ENCODE results near the gene IGFBP6. TPM values are rescaled to one million over a fixed set of nuclear protein-coding genes. Genes with fewer than 3 reads are reported as not detected.

IGFBP6 gene
- polyA plus RNA-seq, 1 donor from 2014 or later, result not detected

DNA sequence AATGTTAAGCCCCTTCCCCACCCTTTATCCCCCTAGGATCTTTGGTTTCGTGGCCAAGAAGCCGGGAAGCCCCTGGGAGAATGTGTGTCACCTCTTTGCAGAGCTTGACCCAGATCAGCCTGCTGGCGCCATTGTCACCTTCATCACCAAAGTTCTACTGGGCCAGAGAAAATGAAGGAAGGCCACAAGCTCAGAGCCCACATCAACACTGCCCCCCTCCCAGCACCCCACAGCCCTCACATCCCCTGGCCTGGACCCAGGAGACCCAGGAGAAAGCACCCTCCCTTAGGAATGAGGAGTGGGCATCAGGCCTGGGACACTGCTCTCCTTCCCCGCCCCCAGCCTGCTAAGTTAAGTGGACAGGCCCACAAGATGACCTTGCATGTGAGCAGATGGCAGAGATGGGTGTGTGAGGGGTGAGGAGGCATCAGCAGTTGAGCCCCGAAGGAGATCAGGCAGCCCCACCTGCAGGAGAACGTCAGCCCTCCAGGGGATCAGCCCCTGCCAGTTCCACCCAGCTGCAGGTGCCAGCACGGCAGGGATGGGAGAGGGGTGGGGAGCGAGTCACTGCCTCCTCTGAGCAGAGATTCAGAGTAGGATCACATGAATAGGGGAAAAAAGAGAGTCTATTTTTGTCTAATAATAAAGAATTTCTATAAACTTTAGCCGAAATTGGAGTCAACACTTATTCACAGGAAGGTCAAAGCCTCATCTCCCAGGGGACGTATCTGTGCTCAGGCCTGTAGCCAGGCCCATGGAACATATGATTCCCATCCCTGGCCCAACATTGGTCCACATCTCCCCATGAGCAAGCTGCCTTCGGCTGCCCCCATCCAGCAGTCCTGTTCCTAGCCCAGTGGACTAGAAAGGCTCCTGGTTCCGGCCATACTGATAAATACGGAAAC lies 33.5 kb upstream of the IGFBP6 start:
- Histone ChIP-seq H4K20me1 (ENCODE audit: insufficient read depth) (no peaks in the 10 kb centered on the region), H3F3A (ENCODE audit: insufficient read depth, low read length, poor library complexity, severe bottlenecking) (no peaks in the 10 kb centered on the region), H3K79me2 (replicated peaks; ENCODE audit: insufficient read depth, low read length) (no peaks in the 10 kb centered on the region), H3K27ac (ENCODE audit: low read length) (no peak overlapping the region), H3K9me3 (ENCODE audit: low read length) (no peaks in the 10 kb centered on the region), H3K36me3 (ENCODE audit: insufficient read depth, low read length) (peaks cover 4% of the 10 kb centered on the region), H2AFZ (ENCODE audit: low read depth, low read length) (no peak overlapping the region), H3K9me2 (ENCODE audit: insufficient read depth, low read length) (no peaks in the 10 kb centered on the region), H3K4me2 (ENCODE audit: low read length) (no peak overlapping the region), H3K9ac (ENCODE audit: low read length) (no peak overlapping the region), H3K4me3 (ENCODE audit: low read length) (no peak overlapping the region), H3K27me3 (ENCODE audit: insufficient read depth, low read depth, low read length) (no peaks in the 10 kb centered on the region)
- TF ChIP-seq EP300 (conservative IDR thresholded peaks at IDR 0.05; ENCODE audit: poor library complexity, severe bottlenecking), result no peak
- TF ChIP-seq SMC3 (conservative IDR thresholded peaks at IDR 0.05; ENCODE audit: poor library complexity), result no peak
- no peak for TF ChIP-seq MXI1 (conservative IDR thresholded peaks at IDR 0.05; ENCODE audit: poor library complexity, severe bottlenecking)
- TF ChIP-seq, protein P1, sequence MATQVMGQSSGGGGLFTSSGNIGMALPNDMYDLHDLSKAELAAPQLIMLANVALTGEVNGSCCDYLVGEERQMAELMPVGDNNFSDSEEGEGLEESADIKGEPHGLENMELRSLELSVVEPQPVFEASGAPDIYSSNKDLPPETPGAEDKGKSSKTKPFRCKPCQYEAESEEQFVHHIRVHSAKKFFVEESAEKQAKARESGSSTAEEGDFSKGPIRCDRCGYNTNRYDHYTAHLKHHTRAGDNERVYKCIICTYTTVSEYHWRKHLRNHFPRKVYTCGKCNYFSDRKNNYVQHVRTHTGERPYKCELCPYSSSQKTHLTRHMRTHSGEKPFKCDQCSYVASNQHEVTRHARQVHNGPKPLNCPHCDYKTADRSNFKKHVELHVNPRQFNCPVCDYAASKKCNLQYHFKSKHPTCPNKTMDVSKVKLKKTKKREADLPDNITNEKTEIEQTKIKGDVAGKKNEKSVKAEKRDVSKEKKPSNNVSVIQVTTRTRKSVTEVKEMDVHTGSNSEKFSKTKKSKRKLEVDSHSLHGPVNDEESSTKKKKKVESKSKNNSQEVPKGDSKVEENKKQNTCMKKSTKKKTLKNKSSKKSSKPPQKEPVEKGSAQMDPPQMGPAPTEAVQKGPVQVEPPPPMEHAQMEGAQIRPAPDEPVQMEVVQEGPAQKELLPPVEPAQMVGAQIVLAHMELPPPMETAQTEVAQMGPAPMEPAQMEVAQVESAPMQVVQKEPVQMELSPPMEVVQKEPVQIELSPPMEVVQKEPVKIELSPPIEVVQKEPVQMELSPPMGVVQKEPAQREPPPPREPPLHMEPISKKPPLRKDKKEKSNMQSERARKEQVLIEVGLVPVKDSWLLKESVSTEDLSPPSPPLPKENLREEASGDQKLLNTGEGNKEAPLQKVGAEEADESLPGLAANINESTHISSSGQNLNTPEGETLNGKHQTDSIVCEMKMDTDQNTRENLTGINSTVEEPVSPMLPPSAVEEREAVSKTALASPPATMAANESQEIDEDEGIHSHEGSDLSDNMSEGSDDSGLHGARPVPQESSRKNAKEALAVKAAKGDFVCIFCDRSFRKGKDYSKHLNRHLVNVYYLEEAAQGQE (IDR thresholded peaks at IDR 0.05; ENCODE audit: borderline replicate concordance), result no peak
- TF ChIP-seq RAD21 (conservative IDR thresholded peaks at IDR 0.05), result no peak
- TF ChIP-seq POLR2AphosphoS5 (IDR thresholded peaks at IDR 0.05), result no peak
- TF ChIP-seq, protein P2, sequence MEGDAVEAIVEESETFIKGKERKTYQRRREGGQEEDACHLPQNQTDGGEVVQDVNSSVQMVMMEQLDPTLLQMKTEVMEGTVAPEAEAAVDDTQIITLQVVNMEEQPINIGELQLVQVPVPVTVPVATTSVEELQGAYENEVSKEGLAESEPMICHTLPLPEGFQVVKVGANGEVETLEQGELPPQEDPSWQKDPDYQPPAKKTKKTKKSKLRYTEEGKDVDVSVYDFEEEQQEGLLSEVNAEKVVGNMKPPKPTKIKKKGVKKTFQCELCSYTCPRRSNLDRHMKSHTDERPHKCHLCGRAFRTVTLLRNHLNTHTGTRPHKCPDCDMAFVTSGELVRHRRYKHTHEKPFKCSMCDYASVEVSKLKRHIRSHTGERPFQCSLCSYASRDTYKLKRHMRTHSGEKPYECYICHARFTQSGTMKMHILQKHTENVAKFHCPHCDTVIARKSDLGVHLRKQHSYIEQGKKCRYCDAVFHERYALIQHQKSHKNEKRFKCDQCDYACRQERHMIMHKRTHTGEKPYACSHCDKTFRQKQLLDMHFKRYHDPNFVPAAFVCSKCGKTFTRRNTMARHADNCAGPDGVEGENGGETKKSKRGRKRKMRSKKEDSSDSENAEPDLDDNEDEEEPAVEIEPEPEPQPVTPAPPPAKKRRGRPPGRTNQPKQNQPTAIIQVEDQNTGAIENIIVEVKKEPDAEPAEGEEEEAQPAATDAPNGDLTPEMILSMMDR (IDR thresholded peaks at IDR 0.05; ENCODE audit: poor library complexity, severe bottlenecking), result no peak
- no peak for TF ChIP-seq TAF1 (IDR thresholded peaks at IDR 0.05; ENCODE audit: low read depth)
- no peak for TF ChIP-seq EZH2 (IDR thresholded peaks at IDR 0.05; ENCODE audit: borderline replicate concordance, insufficient read depth, low read length, poor library complexity, severe bottlenecking)

DNA sequence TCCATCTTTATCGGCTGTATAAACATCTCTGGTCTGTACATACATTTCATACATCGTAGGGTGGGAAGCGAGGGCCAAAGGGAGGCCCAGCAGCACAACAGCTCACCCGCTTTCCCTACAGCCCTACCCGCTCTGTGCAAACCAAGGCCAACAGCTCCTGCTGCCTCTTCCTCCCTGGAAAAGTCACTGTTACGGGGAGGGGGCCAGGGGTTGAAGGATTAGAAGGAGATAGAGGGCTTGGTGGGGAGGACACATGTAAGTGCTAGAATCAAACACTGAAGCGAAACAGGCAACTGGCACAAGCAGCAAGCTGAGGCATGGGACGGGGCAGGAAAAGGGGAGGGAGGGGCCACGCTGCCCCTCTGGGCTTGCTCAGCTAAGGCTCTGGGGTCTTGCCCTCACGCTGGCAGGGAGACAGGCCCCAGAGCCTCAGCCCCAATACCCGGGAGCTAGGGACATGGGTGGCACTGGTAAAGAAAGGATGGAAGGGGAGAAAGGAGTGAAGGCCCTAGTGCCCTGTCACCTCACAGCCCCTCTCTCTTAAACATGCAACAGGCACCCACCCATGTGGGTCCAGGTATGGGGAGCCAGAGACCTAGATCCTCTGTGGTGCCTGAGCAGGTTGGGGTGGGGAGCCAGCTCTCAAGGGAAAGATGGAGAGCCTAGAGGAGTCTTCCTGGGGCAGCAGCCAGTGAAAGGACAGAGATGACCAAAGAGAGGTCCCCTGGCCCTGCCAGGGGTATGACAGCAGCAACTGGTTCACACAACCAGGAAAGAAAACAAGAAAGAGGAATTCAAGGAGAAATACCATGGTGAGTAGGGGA lies 32.6 kb upstream of the IGFBP6 start:
- Histone ChIP-seq H2AFZ (ENCODE audit: low read depth, low read length) (no peak overlapping the region), H3K36me3 (ENCODE audit: insufficient read depth, low read length) (peaks cover 4% of the 10 kb centered on the region), H4K20me1 (ENCODE audit: insufficient read depth) (no peaks in the 10 kb centered on the region), H3K9me3 (ENCODE audit: low read length) (no peaks in the 10 kb centered on the region), H3F3A (ENCODE audit: insufficient read depth, low read length, poor library complexity, severe bottlenecking) (no peaks in the 10 kb centered on the region), H3K4me2 (ENCODE audit: low read length) (no peak overlapping the region), H3K9ac (ENCODE audit: low read length) (no peak overlapping the region), H3K27me3 (ENCODE audit: insufficient read depth, low read depth, low read length) (no peaks in the 10 kb centered on the region), H3K4me3 (ENCODE audit: low read length) (no peak overlapping the region), H3K27ac (ENCODE audit: low read length) (no peak overlapping the region), H3K79me2 (replicated peaks; ENCODE audit: insufficient read depth, low read length) (no peaks in the 10 kb centered on the region), H3K9me2 (ENCODE audit: insufficient read depth, low read length) (no peaks in the 10 kb centered on the region)
- TF ChIP-seq MXI1 (conservative IDR thresholded peaks at IDR 0.05; ENCODE audit: poor library complexity, severe bottlenecking), result no peak
- TF ChIP-seq EP300 (conservative IDR thresholded peaks at IDR 0.05; ENCODE audit: poor library complexity, severe bottlenecking), result no peak
- no peak for TF ChIP-seq SMC3 (conservative IDR thresholded peaks at IDR 0.05; ENCODE audit: poor library complexity)
- TF ChIP-seq, protein P2 (IDR thresholded peaks at IDR 0.05; ENCODE audit: poor library complexity, severe bottlenecking), result no peak
- no peak for TF ChIP-seq POLR2AphosphoS5 (IDR thresholded peaks at IDR 0.05)
- TF ChIP-seq, protein P1 (IDR thresholded peaks at IDR 0.05; ENCODE audit: borderline replicate concordance), result no peak
- no peak for TF ChIP-seq TAF1 (IDR thresholded peaks at IDR 0.05; ENCODE audit: low read depth)
- TF ChIP-seq EZH2 (IDR thresholded peaks at IDR 0.05; ENCODE audit: borderline replicate concordance, insufficient read depth, low read length, poor library complexity, severe bottlenecking), result no peak
- TF ChIP-seq RAD21 (conservative IDR thresholded peaks at IDR 0.05), result no peak

Measured in neural cell (in vitro differentiated cells).